ENCODE results near the gene PADI3.
"Not testable (repeated sequence)": the region's sequence is repeated elsewhere in the genome, so short reads cannot be mapped to it uniquely, and the experiment has no call there.

Gene PADI3

GRCh38 chr1:17215545-17215890 is 33.4 kb upstream of the PADI3 start:
- DNase-seq, result no peak

GRCh38 chr1:17216078-17216477 is 32.8 kb upstream of the PADI3 start:
- no peak for DNase-seq

DNA sequence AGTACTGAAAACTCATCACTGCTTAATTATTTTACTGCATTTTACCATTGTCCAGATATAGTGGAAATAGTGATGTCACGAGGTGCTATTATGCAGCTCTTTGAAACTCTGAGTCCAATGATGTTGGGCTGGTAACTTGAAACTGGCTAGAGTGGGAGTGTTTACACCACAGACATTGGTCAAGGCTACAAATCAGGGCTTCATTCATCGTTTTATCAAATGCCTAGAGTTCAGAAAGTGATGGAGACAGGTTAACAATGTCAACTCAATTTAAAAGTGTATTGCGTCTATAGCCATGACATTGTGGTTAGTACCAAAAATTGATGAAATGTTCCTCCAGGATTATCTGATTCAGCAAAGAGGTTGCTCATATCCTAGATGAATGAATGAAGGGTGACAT is 31.3 kb upstream of the PADI3 start:
- no peak for DNase-seq

DNA sequence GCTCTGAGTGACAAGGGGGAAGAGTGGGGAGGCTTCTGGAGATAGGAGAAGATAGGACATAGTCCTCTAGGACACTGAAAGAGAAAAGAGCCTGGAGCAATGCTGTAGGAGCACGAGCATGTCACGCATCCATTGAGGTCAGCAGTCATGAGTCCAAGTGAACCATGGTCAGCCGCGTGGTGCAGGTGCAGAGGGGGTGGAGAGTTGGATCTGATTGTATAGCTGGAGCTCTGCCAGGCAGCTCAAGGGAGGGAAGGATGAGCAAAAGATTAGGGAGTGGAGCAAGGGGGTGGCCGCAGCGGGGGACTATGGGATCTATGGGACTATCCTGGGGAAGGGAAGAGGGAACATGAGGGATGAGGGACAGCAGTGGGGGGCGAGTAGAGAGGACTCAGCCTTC is 30.0 kb upstream of the PADI3 start:
- DNase-seq, result no peak

- DNase-seq, result no peak
Observed at GRCh38 chr1:17220287-17220686, 28.6 kb upstream of the PADI3 start.

GRCh38 chr1:17222557-17222956 is 26.3 kb upstream of the PADI3 start:
- no peak for DNase-seq

GRCh38 chr1:17224434-17224833 is 24.5 kb upstream of the PADI3 start:
- DNase-seq, result no peak

DNA sequence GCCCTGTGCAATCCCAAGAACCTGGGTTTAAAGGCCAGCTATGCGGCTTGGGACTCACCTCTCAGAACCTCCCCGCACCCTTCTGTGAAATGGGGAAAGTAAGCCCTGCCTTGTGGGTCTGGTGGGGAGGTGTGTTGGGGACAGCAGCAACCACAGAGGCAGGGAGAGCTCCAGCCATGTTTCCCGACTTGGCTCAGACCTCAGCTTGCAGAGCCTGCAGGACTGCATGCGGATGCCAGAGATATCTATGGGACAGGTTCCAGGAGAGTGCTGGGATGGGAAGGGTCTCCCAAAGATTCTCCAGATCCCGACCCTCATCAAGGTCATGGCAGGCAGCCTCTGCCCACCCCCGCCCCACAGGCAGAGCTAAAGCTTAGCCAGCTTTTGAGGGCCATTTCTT is 23.8 kb upstream of the PADI3 start:
- DNase-seq, result no peak

DNA sequence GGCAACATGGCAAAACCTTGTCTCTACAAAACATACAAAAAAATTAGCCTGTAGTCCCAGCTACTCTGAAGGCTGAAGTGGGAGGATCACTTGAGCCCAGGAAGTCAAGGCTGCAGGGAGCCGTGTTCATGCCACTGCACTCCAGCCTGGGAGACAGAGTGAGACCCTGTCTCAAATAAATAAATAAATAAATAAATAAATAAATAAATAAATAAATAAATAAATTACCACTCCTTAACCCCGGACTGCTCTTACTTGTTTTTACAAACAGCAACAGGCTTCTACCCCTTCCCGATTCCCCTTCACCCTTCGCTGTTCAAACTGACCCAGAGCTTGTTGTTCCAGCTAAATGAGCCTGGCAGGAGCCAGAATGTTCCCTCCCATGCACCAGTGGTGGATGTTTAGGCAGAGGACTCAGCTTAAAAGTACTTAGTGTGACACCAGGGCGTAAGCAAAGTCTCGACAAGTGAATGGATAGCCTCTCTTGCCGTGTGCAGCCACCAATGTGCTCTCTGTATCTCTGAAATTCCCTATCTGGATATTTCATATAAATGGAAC is 21.5 kb upstream of the PADI3 start:
- no peak for DNase-seq

DNA sequence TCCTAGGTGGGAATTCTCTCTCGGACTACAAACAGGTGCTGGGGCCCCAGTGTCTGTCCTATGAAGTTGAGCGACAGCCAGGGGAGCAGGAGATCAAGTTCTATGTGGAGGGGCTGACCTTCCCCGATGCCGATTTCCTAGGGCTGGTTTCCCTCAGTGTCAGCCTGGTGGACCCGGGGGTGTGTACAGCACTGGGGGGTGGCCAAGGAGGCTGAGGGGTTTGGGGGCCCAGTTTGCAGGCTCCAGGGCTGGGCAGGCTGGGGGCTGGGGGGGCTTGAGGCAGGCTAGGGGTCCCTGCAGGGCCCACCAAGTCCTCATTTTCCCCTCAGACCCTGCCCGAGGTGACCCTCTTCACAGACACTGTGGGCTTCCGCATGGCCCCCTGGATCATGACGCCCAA is 20.3 kb upstream of the PADI3 start:
- DNase-seq, result no peak

- DNase-seq, result no peak
Observed at GRCh38 chr1:17229379-17229778, 19.5 kb upstream of the PADI3 start.

DNA sequence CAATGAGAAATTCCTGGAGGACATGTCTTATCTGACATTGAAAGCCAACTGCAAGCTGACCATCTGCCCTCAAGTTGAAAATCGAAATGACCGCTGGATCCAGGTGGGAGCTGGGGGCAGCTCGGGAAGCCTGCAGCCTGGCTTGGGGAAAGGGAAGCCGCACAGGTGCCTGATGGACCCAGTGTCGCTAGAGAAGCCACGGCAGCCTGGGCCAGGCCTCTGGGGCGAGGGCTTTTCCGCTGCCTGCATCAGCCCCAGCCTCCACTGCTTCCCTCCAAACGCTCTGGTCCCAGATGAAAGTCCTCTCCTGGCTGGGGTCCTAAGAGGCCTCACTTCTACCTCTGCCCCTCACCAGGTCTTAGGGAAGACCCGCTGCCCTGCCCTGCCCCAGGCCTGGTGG is 18.8 kb upstream of the PADI3 start:
- no peak for DNase-seq

DNA sequence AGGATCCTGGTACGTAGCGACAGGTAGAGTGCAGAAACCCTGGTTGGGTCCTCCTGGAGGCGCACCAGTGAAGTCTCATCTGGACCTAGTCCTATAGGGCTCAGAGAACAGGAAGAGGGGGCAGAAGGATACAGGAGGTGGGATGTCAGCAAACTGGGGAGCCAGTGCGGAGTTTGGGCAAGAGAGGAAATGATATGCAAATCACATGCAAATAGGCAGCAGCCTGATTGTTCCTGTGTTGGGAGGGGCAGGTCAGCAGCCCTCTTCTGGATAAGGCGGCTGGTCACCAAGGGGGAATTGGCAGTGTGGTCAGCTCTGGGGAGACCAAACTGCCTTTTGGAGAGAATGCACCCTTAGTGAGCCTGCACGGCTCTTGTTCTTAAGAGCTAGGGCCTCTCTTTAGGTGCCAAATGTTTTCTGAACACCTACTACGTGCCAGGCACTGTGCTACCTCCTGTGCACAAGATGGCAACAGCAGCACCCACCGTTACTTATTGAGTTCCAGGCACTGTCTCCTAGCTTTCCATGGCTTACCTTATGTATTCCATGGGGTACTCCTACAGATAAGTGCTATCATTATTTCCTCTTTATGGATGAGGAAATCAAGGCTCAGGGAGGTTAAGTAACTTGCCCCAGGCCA is 18.1 kb upstream of the PADI3 start:
- DNase-seq, result no peak

- no peak for DNase-seq
Observed at GRCh38 chr1:17232759-17233661, 15.9 kb upstream of the PADI3 start.

DNA sequence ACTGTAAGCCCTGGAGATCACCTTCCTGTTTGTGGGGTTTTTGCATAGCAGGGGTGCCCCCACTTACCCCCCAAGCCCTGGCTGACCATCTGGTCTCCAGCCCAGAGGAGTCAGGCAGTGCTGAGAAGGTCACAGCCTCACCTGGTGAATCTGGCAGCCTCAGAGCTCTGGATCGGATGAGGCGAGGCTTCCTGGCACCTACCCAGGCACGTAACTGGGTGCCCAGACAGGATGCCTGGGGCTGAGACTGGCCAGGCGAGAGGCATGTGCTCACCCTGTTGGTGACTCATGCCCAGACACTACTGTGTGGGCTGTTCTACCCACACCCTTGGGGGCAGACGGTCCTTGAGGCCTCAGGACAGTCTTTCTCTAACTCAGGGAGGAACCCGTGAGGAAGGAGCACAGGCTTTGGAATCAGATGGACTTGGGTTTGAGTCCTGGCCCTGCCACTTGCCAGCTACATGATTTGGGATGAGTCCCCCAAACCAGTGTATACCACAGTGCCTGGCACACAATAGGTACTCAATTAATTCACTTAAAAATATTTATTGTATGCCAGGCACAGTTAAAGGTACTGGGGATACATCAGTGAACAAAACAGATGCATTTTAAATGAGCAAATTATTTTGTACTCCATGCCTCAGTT is 15.1 kb upstream of the PADI3 start:
- DNase-seq, result peak; percentile 69

- DNase-seq, result no peak
Observed at GRCh38 chr1:17234405-17234804, 14.5 kb upstream of the PADI3 start.

DNA sequence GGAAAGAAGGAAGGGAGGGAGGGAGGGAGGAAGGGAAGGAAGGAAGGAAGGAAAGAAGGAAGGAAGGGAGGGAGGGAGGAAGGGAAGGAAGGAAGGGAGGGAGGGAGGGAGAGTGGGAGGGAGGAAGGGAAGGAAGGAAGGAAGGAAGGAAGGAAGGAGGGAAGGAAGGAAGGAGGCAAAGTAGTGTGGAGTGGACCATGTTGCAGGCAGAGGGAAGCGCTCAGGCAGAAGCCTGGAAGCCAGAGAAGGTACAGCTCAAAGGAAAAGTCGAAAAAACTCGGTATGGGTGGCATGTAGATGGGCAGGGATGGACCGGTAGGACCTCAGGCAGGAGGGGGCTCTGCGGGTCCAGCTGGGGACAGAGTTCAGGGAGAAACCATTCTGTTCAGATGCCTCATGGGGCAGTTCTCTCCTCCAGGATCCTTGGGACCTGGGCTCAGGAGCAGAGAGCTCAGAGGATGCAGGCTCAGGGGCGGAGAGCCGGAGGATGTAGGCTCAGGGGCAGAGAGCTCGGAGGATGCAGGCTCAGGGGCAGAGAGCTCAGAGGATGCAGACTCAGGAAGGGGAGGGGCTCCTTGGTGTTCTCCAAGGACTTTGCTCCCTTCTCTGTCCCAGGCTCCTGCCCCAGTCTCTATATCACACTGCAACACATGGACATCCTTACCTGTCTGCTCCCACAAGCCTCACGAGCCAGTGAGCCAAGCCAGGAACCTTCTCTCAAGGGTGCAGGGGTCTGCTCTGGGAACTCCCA is 13.6 kb upstream of the PADI3 start:
- DNase-seq, result no peak

DNA sequence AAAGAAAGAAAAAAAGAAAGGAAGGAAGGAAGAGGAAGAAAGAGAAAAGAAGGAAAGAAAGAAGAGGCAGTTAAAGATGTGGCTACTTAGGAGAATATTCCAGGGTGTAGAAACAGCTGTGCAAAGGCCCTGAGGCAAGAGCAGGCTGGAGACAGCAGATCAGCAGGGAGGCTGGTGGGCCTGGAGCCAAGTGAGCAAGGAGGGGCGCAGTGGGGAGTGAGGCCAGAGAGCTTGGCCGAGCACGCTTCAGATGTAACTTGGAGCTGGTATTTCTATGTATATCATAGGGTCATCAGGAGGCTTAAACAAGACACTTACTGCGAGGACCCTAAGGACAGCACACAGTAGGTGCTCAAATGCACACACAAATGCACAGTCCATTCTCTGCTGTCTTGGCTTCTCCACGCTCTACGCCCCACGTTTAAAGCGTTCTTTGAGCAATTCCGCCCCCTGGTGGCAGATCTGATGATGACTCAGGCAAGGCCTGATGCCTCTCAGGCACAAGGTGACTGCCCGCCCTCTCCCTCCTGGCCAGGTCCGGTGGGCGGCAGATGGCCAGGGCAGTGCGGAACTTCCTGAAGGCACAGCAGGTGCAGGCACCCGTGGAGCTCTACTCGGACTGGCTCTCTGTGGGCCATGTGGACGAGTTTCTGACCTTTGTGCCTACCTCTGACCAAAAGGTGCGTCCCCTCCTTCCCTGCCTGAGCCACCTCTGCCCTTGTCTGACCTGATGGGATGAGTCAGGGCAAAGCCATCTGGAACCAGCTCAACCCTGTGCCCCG is 11.9 kb upstream of the PADI3 start:
- no peak for DNase-seq

GRCh38 chr1:17237561-17237903 is 11.4 kb upstream of the PADI3 start:
- DNase-seq, result no peak

DNA sequence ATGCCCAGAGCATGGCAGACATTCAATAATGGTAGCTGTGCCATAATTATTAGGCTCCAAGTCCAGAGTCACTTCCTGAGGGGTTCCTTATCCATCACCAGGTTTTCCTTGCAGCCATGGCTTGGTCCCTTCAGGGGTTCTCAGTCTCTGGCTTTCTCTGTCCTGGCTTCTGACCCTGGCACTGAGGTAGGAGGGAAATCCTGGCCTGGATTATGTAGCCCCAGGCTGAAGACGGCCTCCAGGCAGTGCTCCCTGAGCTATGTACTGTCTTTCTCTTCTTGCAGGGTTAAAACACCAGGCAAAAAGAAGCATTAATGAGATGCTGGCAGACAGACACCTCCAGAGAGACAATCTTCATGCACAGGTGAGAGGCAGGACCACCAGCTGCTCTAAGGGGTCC is 9.5 kb upstream of the PADI3 start:
- no peak for DNase-seq

- not testable (repeated sequence) for DNase-seq
Observed at GRCh38 chr1:17241011-17241779, 7.7 kb upstream of the PADI3 start.

- not testable (repeated sequence) for DNase-seq
Observed at GRCh38 chr1:17241780-17242074, 7.2 kb upstream of the PADI3 start.
